Esophagus squamous epithelium (tissue), 5 donors: Measurements from ENCODE around the gene MESD. TPM values are rescaled to one million over a fixed set of nuclear protein-coding genes. Genes with fewer than 3 reads are reported as not detected.

ENCODE experiments used
- DNase-seq: peaks from one replicate; lab custom pipeline; 2025; lab: John Stamatoyannopoulos, UW
- H3K27ac ChIP-seq, 4 donors: fragments of 200-600 bp; sonication (generic); one replicate each; pipeline ENCODE4 v1.5.1; 2016 to 2019; ENCODE audit warnings: mild to moderate bottlenecking in 1 of 4
- H3K27me3 ChIP-seq, 4 donors: fragments of 200-600 bp; sonication (generic); 1 replicate in 3 of 4; 2 replicates in 1 of 4; pipeline versions ENCODE4 v1.5.1 to v1.6.0; 2017 to 2021; ENCODE audit warnings: antibody characterized with exemption in 1 of 4
- H3K36me3 ChIP-seq, 3 donors: fragments of 200-600 bp; sonication (generic); one replicate each; pipeline ENCODE4 v1.5.1; 2016 to 2019
- H3K4me1 ChIP-seq, 3 donors: fragments of 200-600 bp; sonication (generic); one replicate each; pipeline ENCODE4 v1.5.1; 2017 to 2019
- H3K4me3 ChIP-seq, 4 donors: fragments of 200-600 bp; sonication (generic); 1 replicate in 3 of 4; 2 replicates in 1 of 4; pipeline ENCODE4 v1.5.1; 2016 to 2019; ENCODE audit warnings: mild to moderate bottlenecking in 2 of 4, moderate library complexity in 1 of 4
- H3K9me3 ChIP-seq, 3 donors: fragments of 200-600 bp; sonication (generic); one replicate each; pipeline ENCODE4 v1.5.1; 2016 to 2019
- CTCF ChIP-seq, 6 experiments: fragments of 450-650 bp in 4 of 6; fragments of 200-600 bp in 2 of 6; sonication (generic) in 2 of 6; IDR thresholded peaks; one replicate each; pipeline ENCODE4 v1.5.1; 2016 to 2019; ENCODE audit warnings: antibody characterized with exemption in 6 of 6, mild to moderate bottlenecking in 4 of 6, moderate library complexity in 4 of 6
- POLR2A ChIP-seq, 4 donors: fragments of 450-650 bp; IDR thresholded peaks; one replicate each; pipeline ENCODE4 v1.6.1; 2017; ENCODE audit warnings: antibody characterized with exemption in 4 of 4, mild to moderate bottlenecking in 4 of 4, moderate library complexity in 3 of 4
- WGBS, 2 donors: methylation state at CpG; one replicate each; pipeline ENCODE4 v1.1.5; 2018; 5-methylcytosine and 5-hydroxymethylcytosine counted together
- intact Hi-C: fragments of 100-400 bp; cut with DNase I; formaldehyde crosslinking; loops from one replicate; pipeline ENCODE4 v1.15.0; 2022
- small RNA-seq, 4 donors: library from RNA; depleted of rRNA; stranded (forward); fragments of <200 nt; gene quantifications; one replicate each; pipeline ENCODE3, GENCODE V24; 2016
- total RNA-seq, 4 donors: library from RNA; depleted of rRNA; stranded (reverse); fragments of >200 nt; gene quantifications; one replicate each; pipeline ENCODE4 v1.1.0, GENCODE V29; 2016
- donor health status: DM: yes; HTN: yes; CAD: no.

The MESD gene
- total RNA-seq, 4 donors from 2014 or later = 13.8 to 25.4 (median 19.1) TPM

- no peaks in the 10 kb centered on the region for H3K27me3 ChIP-seq
- peaks cover 0 to 50% (median 5%) of the 10 kb centered on the region in 3 donors for H3K36me3 ChIP-seq
- no peak overlapping the region for H3K27ac ChIP-seq
- intact Hi-C loops = no loop called here
- DNase-seq = no peak
- TF ChIP-seq POLR2A (IDR thresholded peaks at IDR 0.05) = no peak
- no peak for TF ChIP-seq CTCF (IDR thresholded peaks at IDR 0.05)
- H3K4me1 ChIP-seq = no peaks in the 10 kb centered on the region
- H3K9me3 ChIP-seq = no peaks in the 10 kb centered on the region
- no peak overlapping the region for H3K4me3 ChIP-seq
- WGBS, 2 donors = 90 to 92% methylated on average over 1 of the region's 1 CpG
These were observed 77.8 kb downstream of the MESD start for GRCh38 chr15:80911821-80912220.

- TF ChIP-seq CTCF (IDR thresholded peaks at IDR 0.05) (no peak), POLR2A (IDR thresholded peaks at IDR 0.05) (no peak)
- intact Hi-C loops = no loop called here
- DNase-seq = no peak
- no peak overlapping the region for H3K27ac ChIP-seq
- H3K27me3 ChIP-seq = no peaks in the 10 kb centered on the region
- H3K4me1 ChIP-seq = no peaks in the 10 kb centered on the region
- WGBS, 2 donors = 87 to 91% methylated on average over 7 to 10 of the region's 11 CpGs
- H3K4me3 ChIP-seq = no peak overlapping the region
- H3K9me3 ChIP-seq = no peaks in the 10 kb centered on the region
- peaks cover 0 to 74% (median 5%) of the 10 kb centered on the region in 3 donors for H3K36me3 ChIP-seq
These were observed 83.4 kb downstream of the MESD start for GRCh38 chr15:80906159-80906766.

GRCh38 chr15:80904998-80905397 is 84.6 kb downstream of the MESD start:
- 77 to 82% methylated on average over 5 of the region's 5 CpGs for WGBS, 2 donors
- no peak for DNase-seq
- H3K4me3 ChIP-seq = no peak overlapping the region
- TF ChIP-seq POLR2A (IDR thresholded peaks at IDR 0.05) (no peak), CTCF (IDR thresholded peaks at IDR 0.05) (no peak)
- no peaks in the 10 kb centered on the region for H3K4me1 ChIP-seq
- no peak overlapping the region for H3K27ac ChIP-seq
- intact Hi-C loops = no loop called here
- H3K36me3 ChIP-seq = peaks cover 0 to 61% (median 5%) of the 10 kb centered on the region in 3 donors
- H3K27me3 ChIP-seq = no peaks in the 10 kb centered on the region
- no peaks in the 10 kb centered on the region for H3K9me3 ChIP-seq

- Histone ChIP-seq H3K9me3 (no peaks in the 10 kb centered on the region), H3K4me1 (no peaks in the 10 kb centered on the region), H3K4me3 (no peak overlapping the region), H3K27me3 (no peaks in the 10 kb centered on the region), H3K36me3 (peaks cover 0 to 36% (median 0%) of the 10 kb centered on the region in 3 donors), H3K27ac (no peak overlapping the region)
- TF ChIP-seq POLR2A (IDR thresholded peaks at IDR 0.05) (no peak), CTCF (IDR thresholded peaks at IDR 0.05) (no peak)
- WGBS, 2 donors = 93% methylated on average over 9 of the region's 10 CpGs
- intact Hi-C loops = no loop called here
- DNase-seq = no peak
These were observed 87.3 kb downstream of the MESD start for GRCh38 chr15:80902298-80902801.

- no peak overlapping the region for H3K4me3 ChIP-seq
- WGBS, 2 donors = 61 to 77% methylated on average over 2 of the region's 2 CpGs
- H3K27ac ChIP-seq = no peak overlapping the region
- H3K27me3 ChIP-seq = no peaks in the 10 kb centered on the region
- H3K36me3 ChIP-seq = peaks cover 0 to 36% (median 0%) of the 10 kb centered on the region in 3 donors
- peaks cover 0 to 7% (median 5%) of the 10 kb centered on the region in 3 donors for H3K9me3 ChIP-seq
- no peak for DNase-seq
- TF ChIP-seq POLR2A (IDR thresholded peaks at IDR 0.05) (no peak), CTCF (IDR thresholded peaks at IDR 0.05) (no peak)
- intact Hi-C loops = no loop called here
- H3K4me1 ChIP-seq = no peaks in the 10 kb centered on the region
These were observed 91.6 kb downstream of the MESD start for GRCh38 chr15:80898040-80898439.

Small RNA genes lying within 50 kb of the gene (small RNA-seq; reads per million reads assigned to genes)
- 0 reads per million in 4 donors for gene MIR4514

Other genes starting within 250 kb of the MESD start
- gene CEMIP, start 210.4 kb downstream of the MESD start, total RNA-seq = 10 to 100 TPM in 1 of 4 donors, 1 to 10 TPM in 3; 2.8 to 13.5 (median 7.6) TPM
- 10 to 100 TPM; 17.2 to 57.8 (median 22.6) TPM for gene TLNRD1, start 11.1 kb upstream of the MESD start, total RNA-seq
- gene CFAP161, start 144.5 kb upstream of the MESD start, total RNA-seq = under 1 TPM in 2 of 4 donors, not detected in 2; 0.38 to 0.88 TPM
- gene IL16, start 207.1 kb upstream of the MESD start, total RNA-seq = 10 to 100 TPM in 1 of 4 donors, 1 to 10 TPM in 3; 2.3 to 20.0 (median 4.6) TPM